NCI-H460 (cell line): ENCODE measurements around the gene GATA3. TPM values are rescaled to one million over a fixed set of nuclear protein-coding genes. Genes with fewer than 3 reads are reported as not detected.
A peak's percentile ranks its signal among the peaks of the same experiment; 100 is the strongest.

Experiments used
- DNase-seq: peaks from one replicate; pipeline ENCODE4 v3.0.0-alpha.2; 2016; ENCODE audit warnings: low read depth; ENCODE audit errors: extremely low read depth
- total RNA-seq: library from RNA; depleted of rRNA; stranded (reverse); fragments of >200 nt; shearing (Covaris generic); gene quantifications from 2 replicates; pipeline ENCODE4 v1.2.3, GENCODE V29; 2014

GATA3 gene
- total RNA-seq, 1 experiment from 2014 or later = 0.12 TPM

GRCh38 chr10:8050556-8051108 is 3.9 kb upstream of the GATA3 start:
- no peak for DNase-seq

GRCh38 chr10:8051109-8051821 is 3.2 kb upstream of the GATA3 start:
- DNase-seq = no peak

- no peak for DNase-seq
Observed at GRCh38 chr10:8051851-8052257, 2.6 kb upstream of the GATA3 start.

- no peak for DNase-seq
Observed at GRCh38 chr10:8052341-8052955, 2.0 kb upstream of the GATA3 start.

GRCh38 chr10:8052956-8053445 is 1.5 kb upstream of the GATA3 start:
- DNase-seq = no peak

GRCh38 chr10:8053446-8054243 is 843 bp upstream of the GATA3 start:
- DNase-seq = peak; percentile 77

GRCh38 chr10:8054244-8054493 is 319 bp upstream of the GATA3 start:
- DNase-seq = no peak

GRCh38 chr10:8055420-8056349 is 1.2 kb downstream of the GATA3 start:
- no peak for DNase-seq

GRCh38 chr10:8056378-8056777 is 1.9 kb downstream of the GATA3 start:
- no peak for DNase-seq

GRCh38 chr10:8056871-8057331 is 2.4 kb downstream of the GATA3 start:
- DNase-seq = no peak

GRCh38 chr10:8057636-8058273 is 3.3 kb downstream of the GATA3 start:
- DNase-seq = no peak

GRCh38 chr10:8058274-8059111 is 4.0 kb downstream of the GATA3 start:
- DNase-seq = no peak

- no peak for DNase-seq
Observed at GRCh38 chr10:8059191-8059936, 4.9 kb downstream of the GATA3 start.

GRCh38 chr10:8060010-8060703 is 5.7 kb downstream of the GATA3 start:
- DNase-seq = no peak

- DNase-seq = no peak
Observed at GRCh38 chr10:8060704-8061121, 6.2 kb downstream of the GATA3 start.

- no peak for DNase-seq
Observed at GRCh38 chr10:8061274-8062211, 7.1 kb downstream of the GATA3 start.
